ENCODE data around the gene TRPV4. TPM values are rescaled to one million over a fixed set of nuclear protein-coding genes. Genes with fewer than 3 reads are reported as not detected.

The TRPV4 gene
- total RNA-seq, 1 experiment from 2014 or later: 2.9 TPM

DNA sequence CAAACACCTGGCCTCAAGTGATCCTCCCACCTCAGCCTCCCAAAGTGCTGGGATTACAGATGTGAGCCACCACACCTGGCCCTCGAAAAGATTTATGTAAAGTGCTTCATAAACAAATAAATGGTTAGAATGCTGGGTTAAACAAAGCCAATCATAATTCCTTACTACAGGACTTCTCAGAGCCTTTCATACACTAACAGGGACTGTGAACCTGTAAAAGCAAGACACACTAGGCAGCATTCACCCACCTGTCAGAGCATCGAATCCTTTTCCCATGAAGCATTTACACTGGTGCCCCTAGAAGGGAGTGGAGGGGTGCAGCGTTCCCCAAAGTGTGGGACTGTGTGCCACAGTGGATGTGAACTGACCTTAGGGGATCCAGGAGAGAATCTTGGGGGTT lies 29.5 kb downstream of the TRPV4 start:
- POLR2A ChIA-PET: no interaction called here

GRCh38 chr12:109802828-109803227 lies 30.4 kb downstream of the TRPV4 start:
- no peaks in the 10 kb centered on the region for H3K27me3 Mint-ChIP-seq (ENCODE audit: low read depth)
- H3K4me3 Mint-ChIP-seq: no peak overlapping the region
- no peak for DNase-seq (ENCODE audit: low spot score)
- no peaks in the 10 kb centered on the region for H3K9me3 Mint-ChIP-seq
- H3K36me3 Mint-ChIP-seq: no peaks in the 10 kb centered on the region
- H3K4me1 Mint-ChIP-seq: no peaks in the 10 kb centered on the region
- ATAC-seq: no peak
- POLR2A ChIA-PET: no interaction called here
- CTCF ChIA-PET: no interaction called here
- H3K27ac Mint-ChIP-seq: no peak overlapping the region
- no peak for TF ChIP-seq MYBL2 (CRISPR knock-in tag; IDR thresholded peaks at IDR 0.05)
- no peak for TF ChIP-seq MAX (CRISPR knock-in tag; IDR thresholded peaks at IDR 0.05)
- TF ChIP-seq ERG (CRISPR knock-in tag; IDR thresholded peaks at IDR 0.05): no peak
- TF ChIP-seq CREM (CRISPR knock-in tag; IDR thresholded peaks at IDR 0.05): no peak
- TF ChIP-seq, protein P1, sequence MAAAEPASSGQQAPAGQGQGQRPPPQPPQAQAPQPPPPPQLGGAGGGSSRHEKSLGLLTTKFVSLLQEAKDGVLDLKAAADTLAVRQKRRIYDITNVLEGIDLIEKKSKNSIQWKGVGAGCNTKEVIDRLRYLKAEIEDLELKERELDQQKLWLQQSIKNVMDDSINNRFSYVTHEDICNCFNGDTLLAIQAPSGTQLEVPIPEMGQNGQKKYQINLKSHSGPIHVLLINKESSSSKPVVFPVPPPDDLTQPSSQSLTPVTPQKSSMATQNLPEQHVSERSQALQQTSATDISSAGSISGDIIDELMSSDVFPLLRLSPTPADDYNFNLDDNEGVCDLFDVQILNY (CRISPR knock-in tag; IDR thresholded peaks at IDR 0.05): no peak
- TF ChIP-seq USF1 (CRISPR knock-in tag; IDR thresholded peaks at IDR 0.05): no peak
- no peak for TF ChIP-seq ESRRA (CRISPR knock-in tag; IDR thresholded peaks at IDR 0.05; ENCODE audit: borderline replicate concordance)
- TF ChIP-seq NR1H2 (CRISPR knock-in tag; IDR thresholded peaks at IDR 0.05): no peak
- no peak for TF ChIP-seq FOXP1 (CRISPR knock-in tag; IDR thresholded peaks at IDR 0.05; ENCODE audit: borderline replicate concordance)
- TF ChIP-seq, protein P2, sequence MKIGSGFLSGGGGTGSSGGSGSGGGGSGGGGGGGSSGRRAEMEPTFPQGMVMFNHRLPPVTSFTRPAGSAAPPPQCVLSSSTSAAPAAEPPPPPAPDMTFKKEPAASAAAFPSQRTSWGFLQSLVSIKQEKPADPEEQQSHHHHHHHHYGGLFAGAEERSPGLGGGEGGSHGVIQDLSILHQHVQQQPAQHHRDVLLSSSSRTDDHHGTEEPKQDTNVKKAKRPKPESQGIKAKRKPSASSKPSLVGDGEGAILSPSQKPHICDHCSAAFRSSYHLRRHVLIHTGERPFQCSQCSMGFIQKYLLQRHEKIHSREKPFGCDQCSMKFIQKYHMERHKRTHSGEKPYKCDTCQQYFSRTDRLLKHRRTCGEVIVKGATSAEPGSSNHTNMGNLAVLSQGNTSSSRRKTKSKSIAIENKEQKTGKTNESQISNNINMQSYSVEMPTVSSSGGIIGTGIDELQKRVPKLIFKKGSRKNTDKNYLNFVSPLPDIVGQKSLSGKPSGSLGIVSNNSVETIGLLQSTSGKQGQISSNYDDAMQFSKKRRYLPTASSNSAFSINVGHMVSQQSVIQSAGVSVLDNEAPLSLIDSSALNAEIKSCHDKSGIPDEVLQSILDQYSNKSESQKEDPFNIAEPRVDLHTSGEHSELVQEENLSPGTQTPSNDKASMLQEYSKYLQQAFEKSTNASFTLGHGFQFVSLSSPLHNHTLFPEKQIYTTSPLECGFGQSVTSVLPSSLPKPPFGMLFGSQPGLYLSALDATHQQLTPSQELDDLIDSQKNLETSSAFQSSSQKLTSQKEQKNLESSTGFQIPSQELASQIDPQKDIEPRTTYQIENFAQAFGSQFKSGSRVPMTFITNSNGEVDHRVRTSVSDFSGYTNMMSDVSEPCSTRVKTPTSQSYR (CRISPR knock-in tag; IDR thresholded peaks at IDR 0.05): no peak
- no peak for TF ChIP-seq GTF2I (CRISPR knock-in tag; conservative IDR thresholded peaks at IDR 0.05)
- TF ChIP-seq, protein P3, sequence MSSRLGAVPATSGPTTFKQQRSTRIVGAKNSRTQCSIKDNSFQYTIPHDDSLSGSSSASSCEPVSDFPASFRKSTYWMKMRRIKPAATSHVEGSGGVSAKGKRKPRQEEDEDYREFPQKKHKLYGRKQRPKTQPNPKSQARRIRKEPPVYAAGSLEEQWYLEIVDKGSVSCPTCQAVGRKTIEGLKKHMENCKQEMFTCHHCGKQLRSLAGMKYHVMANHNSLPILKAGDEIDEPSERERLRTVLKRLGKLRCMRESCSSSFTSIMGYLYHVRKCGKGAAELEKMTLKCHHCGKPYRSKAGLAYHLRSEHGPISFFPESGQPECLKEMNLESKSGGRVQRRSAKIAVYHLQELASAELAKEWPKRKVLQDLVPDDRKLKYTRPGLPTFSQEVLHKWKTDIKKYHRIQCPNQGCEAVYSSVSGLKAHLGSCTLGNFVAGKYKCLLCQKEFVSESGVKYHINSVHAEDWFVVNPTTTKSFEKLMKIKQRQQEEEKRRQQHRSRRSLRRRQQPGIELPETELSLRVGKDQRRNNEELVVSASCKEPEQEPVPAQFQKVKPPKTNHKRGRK (CRISPR knock-in tag; IDR thresholded peaks at IDR 0.05; ENCODE audit: borderline replicate concordance): no peak
- TF ChIP-seq JAZF1 (CRISPR knock-in tag; IDR thresholded peaks at IDR 0.05): no peak
- TF ChIP-seq, protein P4, sequence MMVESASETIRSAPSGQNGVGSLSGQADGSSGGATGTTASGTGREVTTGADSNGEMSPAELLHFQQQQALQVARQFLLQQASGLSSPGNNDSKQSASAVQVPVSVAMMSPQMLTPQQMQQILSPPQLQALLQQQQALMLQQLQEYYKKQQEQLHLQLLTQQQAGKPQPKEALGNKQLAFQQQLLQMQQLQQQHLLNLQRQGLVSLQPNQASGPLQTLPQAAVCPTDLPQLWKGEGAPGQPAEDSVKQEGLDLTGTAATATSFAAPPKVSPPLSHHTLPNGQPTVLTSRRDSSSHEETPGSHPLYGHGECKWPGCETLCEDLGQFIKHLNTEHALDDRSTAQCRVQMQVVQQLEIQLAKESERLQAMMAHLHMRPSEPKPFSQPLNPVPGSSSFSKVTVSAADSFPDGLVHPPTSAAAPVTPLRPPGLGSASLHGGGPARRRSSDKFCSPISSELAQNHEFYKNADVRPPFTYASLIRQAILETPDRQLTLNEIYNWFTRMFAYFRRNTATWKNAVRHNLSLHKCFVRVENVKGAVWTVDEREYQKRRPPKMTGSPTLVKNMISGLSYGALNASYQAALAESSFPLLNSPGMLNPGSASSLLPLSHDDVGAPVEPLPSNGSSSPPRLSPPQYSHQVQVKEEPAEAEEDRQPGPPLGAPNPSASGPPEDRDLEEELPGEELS (CRISPR knock-in tag; IDR thresholded peaks at IDR 0.05): no peak
- TF ChIP-seq, protein P5, sequence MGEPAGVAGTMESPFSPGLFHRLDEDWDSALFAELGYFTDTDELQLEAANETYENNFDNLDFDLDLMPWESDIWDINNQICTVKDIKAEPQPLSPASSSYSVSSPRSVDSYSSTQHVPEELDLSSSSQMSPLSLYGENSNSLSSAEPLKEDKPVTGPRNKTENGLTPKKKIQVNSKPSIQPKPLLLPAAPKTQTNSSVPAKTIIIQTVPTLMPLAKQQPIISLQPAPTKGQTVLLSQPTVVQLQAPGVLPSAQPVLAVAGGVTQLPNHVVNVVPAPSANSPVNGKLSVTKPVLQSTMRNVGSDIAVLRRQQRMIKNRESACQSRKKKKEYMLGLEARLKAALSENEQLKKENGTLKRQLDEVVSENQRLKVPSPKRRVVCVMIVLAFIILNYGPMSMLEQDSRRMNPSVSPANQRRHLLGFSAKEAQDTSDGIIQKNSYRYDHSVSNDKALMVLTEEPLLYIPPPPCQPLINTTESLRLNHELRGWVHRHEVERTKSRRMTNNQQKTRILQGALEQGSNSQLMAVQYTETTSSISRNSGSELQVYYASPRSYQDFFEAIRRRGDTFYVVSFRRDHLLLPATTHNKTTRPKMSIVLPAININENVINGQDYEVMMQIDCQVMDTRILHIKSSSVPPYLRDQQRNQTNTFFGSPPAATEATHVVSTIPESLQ (CRISPR knock-in tag; IDR thresholded peaks at IDR 0.05): no peak
- TF ChIP-seq, protein P6, sequence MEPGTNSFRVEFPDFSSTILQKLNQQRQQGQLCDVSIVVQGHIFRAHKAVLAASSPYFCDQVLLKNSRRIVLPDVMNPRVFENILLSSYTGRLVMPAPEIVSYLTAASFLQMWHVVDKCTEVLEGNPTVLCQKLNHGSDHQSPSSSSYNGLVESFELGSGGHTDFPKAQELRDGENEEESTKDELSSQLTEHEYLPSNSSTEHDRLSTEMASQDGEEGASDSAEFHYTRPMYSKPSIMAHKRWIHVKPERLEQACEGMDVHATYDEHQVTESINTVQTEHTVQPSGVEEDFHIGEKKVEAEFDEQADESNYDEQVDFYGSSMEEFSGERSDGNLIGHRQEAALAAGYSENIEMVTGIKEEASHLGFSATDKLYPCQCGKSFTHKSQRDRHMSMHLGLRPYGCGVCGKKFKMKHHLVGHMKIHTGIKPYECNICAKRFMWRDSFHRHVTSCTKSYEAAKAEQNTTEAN (CRISPR knock-in tag; IDR thresholded peaks at IDR 0.05): no peak

More for the DNA sequence above, 29.5 kb downstream of the TRPV4 start:
- Mint-ChIP-seq H3K9me3 (no peaks in the 10 kb centered on the region), H3K27ac (no peak overlapping the region), H3K36me3 (no peaks in the 10 kb centered on the region), H3K27me3 (ENCODE audit: low read depth) (no peaks in the 10 kb centered on the region), H3K4me1 (no peaks in the 10 kb centered on the region), H3K4me3 (no peak overlapping the region)
- CTCF ChIA-PET: interaction anchor here (0.5 to 3.8 kb wide), 2 partner anchors 42 to 651 kb away, joined by 6 to 68 read pairs; no protein-coding TSS in a partner anchor
- DNase-seq (ENCODE audit: low spot score) (no peak), ATAC-seq (no peak)
- TF ChIP-seq IRF1 (CRISPR knock-in tag; IDR thresholded peaks at IDR 0.05) (no peak), JUN (CRISPR knock-in tag; IDR thresholded peaks at IDR 0.05) (no peak)
- TF ChIP-seq, protein P1 (CRISPR knock-in tag; IDR thresholded peaks at IDR 0.05): no peak
